Parathyroid adenoma (tissue), 2 donors: Measurements from ENCODE around the gene AADACL4.

ENCODE experiments used
- H2AFZ ChIP-seq: fragments of 300-600 bp; sonication (generic); one replicate; pipeline ENCODE4 v1.7.0; 2017; ENCODE audit warnings: antibody characterized with exemption, mild to moderate bottlenecking
- H3K27ac ChIP-seq: fragments of 300-600 bp; sonication (generic); one replicate; pipeline ENCODE4 v1.7.0; 2017
- H3K27me3 ChIP-seq: fragments of 300-600 bp; sonication (generic); one replicate; pipeline ENCODE4 v1.7.0; 2017; ENCODE audit warnings: low read length; ENCODE audit not compliant: control insufficient read depth, insufficient read depth
- H3K36me3 ChIP-seq: fragments of 300-600 bp; sonication (generic); one replicate; pipeline ENCODE4 v1.7.0; 2017; ENCODE audit warnings: low read length; ENCODE audit not compliant: control insufficient read depth, insufficient read depth
- H3K4me1 ChIP-seq: fragments of 300-600 bp; sonication (generic); one replicate; pipeline ENCODE4 v1.7.0; 2017; ENCODE audit warnings: control low read depth
- H3K4me2 ChIP-seq: fragments of 300-600 bp; sonication (generic); one replicate; pipeline ENCODE4 v1.7.0; 2017; ENCODE audit warnings: low read length
- H3K4me3 ChIP-seq: fragments of 300-600 bp; sonication (generic); one replicate; pipeline ENCODE4 v1.7.0; 2017; ENCODE audit warnings: low read depth, low read length
- H3K79me2 ChIP-seq: fragments of 300-600 bp; sonication (generic); one replicate; pipeline ENCODE4 v1.7.0; 2017; ENCODE audit warnings: control low read depth
- H3K9ac ChIP-seq: fragments of 300-600 bp; sonication (generic); one replicate; pipeline ENCODE4 v1.7.0; 2017; ENCODE audit warnings: mild to moderate bottlenecking
- H3K9me3 ChIP-seq: fragments of 300-600 bp; sonication (generic); one replicate; pipeline ENCODE4 v1.7.0; 2017; ENCODE audit warnings: low read length; ENCODE audit not compliant: control insufficient read depth
- CTCF ChIP-seq: fragments of 300-600 bp; sonication (generic); IDR thresholded peaks from one replicate; pipeline ENCODE4 v1.7.0; 2017; ENCODE audit warnings: antibody characterized with exemption, mild to moderate bottlenecking
- donor health status: primary hyperparathyroidism.

AADACL4 gene

DNA sequence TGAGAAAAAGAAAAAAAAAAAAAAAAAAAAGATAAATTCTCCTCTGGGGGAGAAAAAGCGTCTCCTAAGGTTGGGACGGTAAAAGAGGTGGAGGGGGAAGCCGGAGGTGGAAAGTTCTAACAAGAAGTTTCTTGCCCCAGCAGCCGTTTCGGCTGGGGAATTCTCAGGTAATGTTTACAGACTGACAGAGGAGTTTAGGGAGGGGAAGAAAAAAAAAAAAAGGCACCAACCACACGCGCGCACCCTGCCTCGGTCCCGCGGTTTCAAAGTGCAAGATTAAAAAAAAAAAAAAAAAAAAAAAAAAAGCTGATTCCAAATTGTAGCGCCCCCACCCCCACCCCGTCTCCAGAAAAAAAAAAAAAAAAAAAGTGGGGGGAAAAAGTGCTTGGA lies 26.4 kb upstream of the AADACL4 start:
- no peaks in the 10 kb centered on the region for H3K36me3 ChIP-seq
- peak overlapping the region; percentile 80 for H2AFZ ChIP-seq
- peak overlapping the region; percentile 94 for H3K4me2 ChIP-seq
- no peak for TF ChIP-seq CTCF
- peak overlapping the region; percentile 88 for H3K4me3 ChIP-seq
- H3K27me3 ChIP-seq = no peaks in the 10 kb centered on the region
- H3K4me1 ChIP-seq = no peaks in the 10 kb centered on the region
- H3K9me3 ChIP-seq = no peaks in the 10 kb centered on the region
- H3K9ac ChIP-seq = peak overlapping the region; percentile 46
- H3K27ac ChIP-seq = peak overlapping the region; percentile 93
- no peaks in the 10 kb centered on the region for H3K79me2 ChIP-seq

GRCh38 chr1:12617901-12618660 lies 25.8 kb upstream of the AADACL4 start, which contains the start of gene DHRS3:
DHRS3 (minus strand) TSS chr1:12618210; CDS start chr1:12617348, 862 bp downstream.
- no peaks in the 10 kb centered on the region for H3K9me3 ChIP-seq
- H3K27ac ChIP-seq = peak within 1 kb of the TSS; percentile 93
- no peaks in the 10 kb centered on the region for H3K27me3 ChIP-seq
- H3K4me1 ChIP-seq = no peaks in the 10 kb centered on the region
- H3K36me3 ChIP-seq = no peaks in the 10 kb centered on the region
- peak within 1 kb of the TSS; percentile 46 for H3K9ac ChIP-seq
- H3K4me2 ChIP-seq = peak within 1 kb of the TSS; percentile 94
- no peak for TF ChIP-seq CTCF
- peak within 1 kb of the TSS; percentile 88 for H3K4me3 ChIP-seq
- H2AFZ ChIP-seq = peak within 1 kb of the TSS; percentile 81
- no peaks in the 10 kb centered on the region for H3K79me2 ChIP-seq

DNA sequence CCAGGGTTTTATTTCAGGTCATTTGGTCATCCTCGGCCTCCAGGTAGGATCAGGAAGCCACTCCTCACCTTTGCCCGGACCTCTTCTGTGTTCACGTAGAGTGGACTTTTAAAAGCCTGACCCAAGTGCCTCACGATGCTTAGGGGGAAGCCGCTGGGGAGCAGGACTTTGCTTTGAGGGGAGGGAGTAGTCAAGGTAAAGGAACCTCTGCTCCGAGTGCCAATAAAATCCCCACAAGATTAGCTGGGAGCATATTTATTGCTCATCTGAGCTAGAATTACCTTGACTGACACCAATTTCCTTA lies 25.3 kb upstream of the AADACL4 start:
- H3K4me3 ChIP-seq = peak overlapping the region; percentile 88
- H3K4me1 ChIP-seq = no peaks in the 10 kb centered on the region

GRCh38 chr1:12618965-12619791 lies 24.7 kb upstream of the AADACL4 start:
- Histone ChIP-seq H2AFZ (no peak overlapping the region), H3K27me3 (no peaks in the 10 kb centered on the region), H3K9ac (no peak overlapping the region), H3K4me2 (peak overlapping the region; percentile 94), H3K9me3 (no peaks in the 10 kb centered on the region), H3K36me3 (no peaks in the 10 kb centered on the region), H3K27ac (peak overlapping the region; percentile 93), H3K4me1 (no peaks in the 10 kb centered on the region), H3K79me2 (no peaks in the 10 kb centered on the region), H3K4me3 (peak overlapping the region; percentile 88)
- TF ChIP-seq CTCF = no peak

More for the DNA sequence above, 25.3 kb upstream of the AADACL4 start:
- no peaks in the 10 kb centered on the region for H3K9me3 ChIP-seq
- peak overlapping the region; percentile 94 for H3K4me2 ChIP-seq
- H3K36me3 ChIP-seq = no peaks in the 10 kb centered on the region
- H3K27me3 ChIP-seq = no peaks in the 10 kb centered on the region
- no peak for TF ChIP-seq CTCF
- H3K79me2 ChIP-seq = no peaks in the 10 kb centered on the region
- H3K9ac ChIP-seq = no peak overlapping the region
- peak overlapping the region; percentile 93 for H3K27ac ChIP-seq
- peak overlapping the region; percentile 81 for H2AFZ ChIP-seq
